ENCODE measurements around the gene GULP1. TPM values are rescaled to one million over a fixed set of nuclear protein-coding genes. Genes with fewer than 3 reads are reported as not detected.
A peak's percentile ranks its signal among the peaks of the same experiment; 100 is the strongest.

Gene GULP1
- polyA plus RNA-seq, 1 donor (not counting 4 experiments of a cell fraction or from before 2014, with no cell fraction given): 11.7 TPM

- no peak overlapping the region for H3K9ac ChIP-seq (ENCODE audit: control insufficient read depth, extremely low read depth, insufficient read depth, low read length)
- no peaks in the 10 kb centered on the region for H3K4me1 ChIP-seq (ENCODE audit: control insufficient read depth, extremely low read depth, insufficient read depth, low read length)
- H3K4me2 ChIP-seq (ENCODE audit: control insufficient read depth, extremely low read depth, insufficient read depth, low read depth, low read length): no peak overlapping the region
- no peaks in the 10 kb centered on the region for H3K9me1 ChIP-seq (ENCODE audit: control insufficient read depth, extremely low read depth, insufficient read depth, low read length)
- no peaks in the 10 kb centered on the region for H3K9me3 ChIP-seq (ENCODE audit: control insufficient read depth, low read depth, low read length)
- H3K4me3 ChIP-seq (ENCODE audit: control insufficient read depth in 2 of 3, extremely low read depth in 1 of 3, insufficient read depth in 2 of 3, low read depth in 1 of 3, low read length in 3 of 3): no peak overlapping the region
- no peak overlapping the region for H2AFZ ChIP-seq (ENCODE audit: control insufficient read depth, low read length)
- no peaks in the 10 kb centered on the region for H3K79me2 ChIP-seq (ENCODE audit: control insufficient read depth, insufficient read depth, low read length)
- no peak overlapping the region for H3K27ac ChIP-seq (ENCODE audit: control insufficient read depth, insufficient read depth, low read length)
- no peak for DNase-seq (ENCODE audit: low read depth, low spot score)
- H3K36me3 ChIP-seq (ENCODE audit: control insufficient read depth in 2 of 2, extremely low read depth in 1 of 2, insufficient read depth in 2 of 2, low read length in 2 of 2): no peaks in the 10 kb centered on the region
- H3K27me3 ChIP-seq (ENCODE audit: control insufficient read depth, extremely low read depth, insufficient read depth, low read length): no peaks in the 10 kb centered on the region
- no peaks in the 10 kb centered on the region for H4K20me1 ChIP-seq (ENCODE audit: control insufficient read depth, extremely low read depth, insufficient read depth, low read length)
- dilution Hi-C loops (cut with MboI; ENCODE audit: extremely low pct_ligation_motif_present, low sequenced_read_pairs): no loop called here
- FAIRE-seq: peak; percentile 60
- no peak for TF ChIP-seq CTCF (optimal IDR thresholded peaks at IDR 0.05 in 1 of 3, IDR thresholded peaks at IDR 0.05 in 1 of 3, conservative IDR thresholded peaks at IDR 0.05 in 1 of 3; ENCODE audit: extremely low read depth in 1 of 3, insufficient read depth in 2 of 3, low read length in 3 of 3)
- TF ChIP-seq EZH2 (IDR thresholded peaks at IDR 0.05; ENCODE audit: low read length): no peak
Measured at GRCh38 chr2:188478724-188479123, 187.1 kb downstream of the GULP1 start.

- no peak overlapping the region for H3K9ac ChIP-seq (ENCODE audit: control insufficient read depth, extremely low read depth, insufficient read depth, low read length)
- no peak overlapping the region for H3K27ac ChIP-seq (ENCODE audit: control insufficient read depth, insufficient read depth, low read length)
- dilution Hi-C loops (cut with MboI; ENCODE audit: extremely low pct_ligation_motif_present, low sequenced_read_pairs): no loop called here
- DNase-seq (ENCODE audit: low read depth, low spot score): no peak
- H4K20me1 ChIP-seq (ENCODE audit: control insufficient read depth, extremely low read depth, insufficient read depth, low read length): no peaks in the 10 kb centered on the region
- no peaks in the 10 kb centered on the region for H3K9me1 ChIP-seq (ENCODE audit: control insufficient read depth, extremely low read depth, insufficient read depth, low read length)
- no peak overlapping the region for H3K4me3 ChIP-seq (ENCODE audit: control insufficient read depth in 2 of 3, extremely low read depth in 1 of 3, insufficient read depth in 2 of 3, low read depth in 1 of 3, low read length in 3 of 3)
- FAIRE-seq: no peak
- no peaks in the 10 kb centered on the region for H3K9me3 ChIP-seq (ENCODE audit: control insufficient read depth, low read depth, low read length)
- no peaks in the 10 kb centered on the region for H3K4me1 ChIP-seq (ENCODE audit: control insufficient read depth, extremely low read depth, insufficient read depth, low read length)
- H2AFZ ChIP-seq (ENCODE audit: control insufficient read depth, low read length): no peak overlapping the region
- no peaks in the 10 kb centered on the region for H3K79me2 ChIP-seq (ENCODE audit: control insufficient read depth, insufficient read depth, low read length)
- no peaks in the 10 kb centered on the region for H3K27me3 ChIP-seq (ENCODE audit: control insufficient read depth, extremely low read depth, insufficient read depth, low read length)
- TF ChIP-seq EZH2 (IDR thresholded peaks at IDR 0.05; ENCODE audit: low read length) (no peak), CTCF (optimal IDR thresholded peaks at IDR 0.05 in 1 of 3, IDR thresholded peaks at IDR 0.05 in 1 of 3, conservative IDR thresholded peaks at IDR 0.05 in 1 of 3; ENCODE audit: extremely low read depth in 1 of 3, insufficient read depth in 2 of 3, low read length in 3 of 3) (no peak)
- H3K36me3 ChIP-seq (ENCODE audit: control insufficient read depth in 2 of 2, extremely low read depth in 1 of 2, insufficient read depth in 2 of 2, low read length in 2 of 2): no peaks in the 10 kb centered on the region
- H3K4me2 ChIP-seq (ENCODE audit: control insufficient read depth, extremely low read depth, insufficient read depth, low read depth, low read length): no peak overlapping the region
Measured at GRCh38 chr2:188481474-188481873, 189.8 kb downstream of the GULP1 start.
